PC-3 (cell line): ENCODE data around the gene TMC1.

Experiments
- EZH2 ChIP-seq: fragments of 300-600 bp; sonication (generic); IDR thresholded peaks from one replicate; pipeline ENCODE4 v1.6.1; 2017; ENCODE audit warnings: antibody characterized with exemption, mild to moderate bottlenecking, low read length; ENCODE audit not compliant: unreplicated experiment
- TF ChIP-seq, protein P1 (sequence below): fragments of 300-600 bp; sonication (generic); conservative IDR thresholded peaks from 2 replicates; pipeline ENCODE4 v1.5.1; 2017; ENCODE audit warnings: antibody characterized with exemption, low read depth, mild to moderate bottlenecking, low read length

DNA sequence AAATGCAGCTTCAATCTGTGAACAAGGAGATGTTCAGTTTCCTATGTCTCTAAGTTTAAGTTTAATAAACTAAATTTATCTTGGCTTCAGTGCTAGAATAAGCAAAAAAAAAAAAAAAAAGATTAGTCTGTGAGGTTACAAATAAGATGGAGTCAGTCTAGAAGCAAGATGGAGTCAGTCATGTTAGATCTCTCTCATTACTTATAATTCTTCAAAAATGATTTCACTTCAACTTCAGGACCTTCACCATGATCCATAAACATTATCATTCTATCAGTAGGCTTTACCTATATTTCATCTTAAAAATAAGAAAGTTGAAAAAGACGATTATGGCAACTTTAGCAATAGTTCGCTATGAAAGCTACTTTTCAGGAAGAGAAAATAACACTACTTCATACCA is 30.2 kb upstream of the TMC1 start:
- TF ChIP-seq, protein P1, sequence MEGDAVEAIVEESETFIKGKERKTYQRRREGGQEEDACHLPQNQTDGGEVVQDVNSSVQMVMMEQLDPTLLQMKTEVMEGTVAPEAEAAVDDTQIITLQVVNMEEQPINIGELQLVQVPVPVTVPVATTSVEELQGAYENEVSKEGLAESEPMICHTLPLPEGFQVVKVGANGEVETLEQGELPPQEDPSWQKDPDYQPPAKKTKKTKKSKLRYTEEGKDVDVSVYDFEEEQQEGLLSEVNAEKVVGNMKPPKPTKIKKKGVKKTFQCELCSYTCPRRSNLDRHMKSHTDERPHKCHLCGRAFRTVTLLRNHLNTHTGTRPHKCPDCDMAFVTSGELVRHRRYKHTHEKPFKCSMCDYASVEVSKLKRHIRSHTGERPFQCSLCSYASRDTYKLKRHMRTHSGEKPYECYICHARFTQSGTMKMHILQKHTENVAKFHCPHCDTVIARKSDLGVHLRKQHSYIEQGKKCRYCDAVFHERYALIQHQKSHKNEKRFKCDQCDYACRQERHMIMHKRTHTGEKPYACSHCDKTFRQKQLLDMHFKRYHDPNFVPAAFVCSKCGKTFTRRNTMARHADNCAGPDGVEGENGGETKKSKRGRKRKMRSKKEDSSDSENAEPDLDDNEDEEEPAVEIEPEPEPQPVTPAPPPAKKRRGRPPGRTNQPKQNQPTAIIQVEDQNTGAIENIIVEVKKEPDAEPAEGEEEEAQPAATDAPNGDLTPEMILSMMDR = no peak
- TF ChIP-seq EZH2 = no peak
